Subcutaneous abdominal adipose tissue (tissue), 5 donors: ENCODE measurements around the gene AKAP13.

Experiments used
- H3K27ac ChIP-seq: one replicate; pipeline ENCODE4 v1.7.0; 2013; ENCODE audit warnings: low read depth, mild to moderate bottlenecking, inconsistent platforms, low read length, moderate library complexity
- H3K27me3 ChIP-seq, 5 donors: one replicate each; pipeline ENCODE4 v1.7.0; 2013; ENCODE audit warnings: low read length in 5 of 5, inconsistent platforms in 1 of 5; ENCODE audit not compliant: control insufficient read depth in 5 of 5, insufficient read depth in 4 of 5
- H3K36me3 ChIP-seq, 5 donors: one replicate each; pipeline ENCODE4 v1.7.0; 2013; ENCODE audit warnings: low read length in 5 of 5; ENCODE audit not compliant: control insufficient read depth in 5 of 5, insufficient read depth in 5 of 5
- H3K4me1 ChIP-seq, 5 donors: one replicate each; pipeline ENCODE4 v1.7.0; 2013; ENCODE audit warnings: low read length in 5 of 5, mild to moderate bottlenecking in 3 of 5, moderate library complexity in 1 of 5; ENCODE audit not compliant: control insufficient read depth in 5 of 5, insufficient read depth in 5 of 5
- H3K4me3 ChIP-seq, 5 donors: one replicate each; pipeline ENCODE4 v1.7.0; 2013; ENCODE audit warnings: low read length in 5 of 5, low read depth in 1 of 5
- H3K9ac ChIP-seq, 5 donors: one replicate each; pipeline ENCODE4 v1.7.0; 2013; ENCODE audit warnings: low read length in 5 of 5, mild to moderate bottlenecking in 4 of 5, moderate library complexity in 3 of 5
- H3K9me3 ChIP-seq, 5 donors: one replicate each; pipeline ENCODE4 v1.7.0; 2013; ENCODE audit warnings: low read length in 5 of 5; ENCODE audit not compliant: control insufficient read depth in 5 of 5
- donor health status: healthy.
- donor health status: healthy.
- donor health status: healthy.
- donor health status: healthy.
- donor health status: healthy.

AKAP13 gene

DNA sequence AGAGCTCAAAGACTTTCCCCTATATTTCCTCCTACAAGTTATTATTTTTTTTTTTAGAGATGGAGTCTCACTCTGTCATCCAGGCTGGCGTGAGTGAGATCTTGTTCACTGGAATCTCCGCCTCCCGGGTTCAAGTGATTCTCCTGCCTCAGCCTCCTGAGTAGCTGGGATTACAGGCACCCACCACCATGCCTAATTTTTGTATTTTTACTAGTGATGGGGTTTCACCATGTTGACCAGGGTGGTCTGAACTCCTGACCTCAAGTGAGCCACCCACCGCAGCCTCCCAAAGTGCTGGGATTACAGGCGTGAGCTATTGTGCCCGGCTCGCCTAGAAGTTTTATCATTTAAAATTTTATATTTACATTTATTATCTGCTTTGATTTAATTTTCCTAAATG, 5.9 kb downstream of the AKAP13 start:
- H3K27ac ChIP-seq: no peak overlapping the region
- H3K27me3 ChIP-seq: no peaks in the 10 kb centered on the region
- no peak overlapping the region for H3K4me3 ChIP-seq
- no peak overlapping the region for H3K9ac ChIP-seq
- peaks cover 0 to 26% (median 15%) of the 10 kb centered on the region in 5 donors for H3K4me1 ChIP-seq
- H3K36me3 ChIP-seq: no peaks in the 10 kb centered on the region
- no peaks in the 10 kb centered on the region for H3K9me3 ChIP-seq

GRCh38 chr15:85388566-85389305, 8.3 kb downstream of the AKAP13 start:
- peaks cover 0 to 9% (median 3%) of the 10 kb centered on the region in 5 donors for H3K4me1 ChIP-seq
- H3K27ac ChIP-seq: no peak overlapping the region
- no peaks in the 10 kb centered on the region for H3K36me3 ChIP-seq
- H3K9me3 ChIP-seq: no peaks in the 10 kb centered on the region
- H3K4me3 ChIP-seq: no peak overlapping the region
- H3K27me3 ChIP-seq: no peaks in the 10 kb centered on the region
- H3K9ac ChIP-seq: no peak overlapping the region

DNA sequence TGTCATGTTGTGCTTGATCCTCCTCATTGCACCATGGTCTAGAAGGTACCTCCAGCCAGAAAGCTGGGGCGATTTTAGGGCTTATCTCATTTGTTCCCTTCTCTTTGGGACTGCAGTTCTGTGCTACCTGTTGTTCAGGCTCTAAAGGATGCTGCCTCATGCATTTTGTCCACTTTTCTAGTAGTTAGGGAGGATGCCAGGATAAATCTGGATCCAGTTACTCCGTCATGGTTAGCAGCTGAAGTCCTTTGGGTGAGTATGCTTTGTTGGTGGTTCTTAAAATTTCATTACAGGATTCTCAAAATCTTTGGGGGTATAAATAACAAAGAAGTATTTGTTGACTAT, 8.9 kb downstream of the AKAP13 start:
- no peak overlapping the region for H3K27ac ChIP-seq
- no peaks in the 10 kb centered on the region for H3K9me3 ChIP-seq
- H3K9ac ChIP-seq: no peak overlapping the region
- H3K4me3 ChIP-seq: no peak overlapping the region
- H3K36me3 ChIP-seq: no peaks in the 10 kb centered on the region
- no peaks in the 10 kb centered on the region for H3K27me3 ChIP-seq
- H3K4me1 ChIP-seq: peaks cover 0 to 10% (median 3%) of the 10 kb centered on the region in 5 donors

- Histone ChIP-seq H3K9me3 (no peaks in the 10 kb centered on the region), H3K4me1 (peaks cover 0 to 11% (median 5%) of the 10 kb centered on the region in 5 donors), H3K9ac (no peak overlapping the region), H3K27ac (no peak overlapping the region), H3K36me3 (no peaks in the 10 kb centered on the region), H3K27me3 (no peaks in the 10 kb centered on the region), H3K4me3 (no peak overlapping the region)
These were observed 9.4 kb downstream of the AKAP13 start for GRCh38 chr15:85389772-85390171.

GRCh38 chr15:85393210-85393609, 12.8 kb downstream of the AKAP13 start:
- Histone ChIP-seq H3K9me3 (no peaks in the 10 kb centered on the region), H3K36me3 (no peaks in the 10 kb centered on the region), H3K9ac (no peak overlapping the region), H3K4me1 (peaks cover 0 to 13% (median 6%) of the 10 kb centered on the region in 5 donors), H3K4me3 (no peak overlapping the region), H3K27ac (no peak overlapping the region), H3K27me3 (no peaks in the 10 kb centered on the region)

DNA sequence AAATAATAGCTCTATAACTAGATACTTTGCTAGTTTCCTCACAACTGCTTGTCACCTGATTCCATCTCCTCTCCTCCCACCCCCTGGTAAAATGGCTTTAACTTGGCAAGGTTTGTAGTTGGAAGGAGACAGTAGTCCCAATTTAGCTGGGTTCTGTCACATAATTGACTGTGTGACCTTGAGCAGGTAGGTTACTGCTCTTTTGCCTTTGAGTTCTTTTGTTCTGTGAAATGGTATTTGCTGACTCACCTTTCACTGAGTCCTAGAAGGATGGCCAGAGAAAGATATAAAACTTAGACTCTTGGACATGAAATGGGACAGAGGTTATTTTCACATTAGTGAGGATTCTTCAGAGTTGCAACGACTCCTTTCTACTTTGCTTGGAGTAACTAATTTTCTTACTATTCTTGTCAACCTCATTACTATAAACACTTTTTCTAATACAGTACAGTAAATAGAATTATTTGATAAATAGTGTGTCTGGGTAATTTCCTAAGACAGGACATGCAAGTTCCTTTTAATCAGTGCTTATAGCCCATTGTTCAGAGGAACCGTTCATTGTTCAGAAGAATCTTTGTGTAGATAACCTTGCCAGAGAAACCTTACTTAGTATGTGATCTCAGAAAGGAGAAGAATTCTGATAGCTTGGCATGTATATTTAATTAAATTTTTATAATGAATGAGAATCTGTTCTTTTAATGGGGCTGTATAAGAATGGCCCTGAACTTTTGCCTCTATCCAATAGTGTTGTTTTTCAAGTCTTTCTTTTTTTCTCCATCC, 14.3 kb downstream of the AKAP13 start:
- no peak overlapping the region for H3K4me3 ChIP-seq
- H3K27ac ChIP-seq: no peak overlapping the region
- H3K27me3 ChIP-seq: no peaks in the 10 kb centered on the region
- H3K4me1 ChIP-seq: peaks cover 0 to 10% (median 6%) of the 10 kb centered on the region in 5 donors
- H3K9ac ChIP-seq: no peak overlapping the region
- H3K36me3 ChIP-seq: no peaks in the 10 kb centered on the region
- no peaks in the 10 kb centered on the region for H3K9me3 ChIP-seq

DNA sequence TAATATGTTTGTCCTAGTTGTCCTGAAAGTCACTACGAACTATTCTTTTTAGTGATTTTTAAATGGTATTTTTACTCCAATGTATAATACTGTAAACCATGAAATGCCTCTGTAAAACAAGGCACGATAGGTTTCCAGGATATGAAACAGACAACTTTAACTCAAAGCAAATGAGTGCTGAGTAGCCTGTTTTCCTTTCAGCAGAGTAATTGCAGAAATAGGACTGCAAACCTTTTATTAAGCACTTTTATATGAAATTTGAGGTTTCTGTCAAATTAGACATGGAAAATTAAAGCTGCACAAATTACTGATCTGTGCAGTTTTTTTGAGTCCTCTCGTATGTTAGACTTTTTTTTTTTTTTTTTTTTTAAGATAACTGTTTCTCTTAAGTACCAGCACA, 16.2 kb downstream of the AKAP13 start:
- Histone ChIP-seq H3K27me3 (no peaks in the 10 kb centered on the region), H3K27ac (no peak overlapping the region), H3K36me3 (no peaks in the 10 kb centered on the region), H3K9me3 (no peaks in the 10 kb centered on the region), H3K4me1 (peaks cover 0 to 14% (median 10%) of the 10 kb centered on the region in 5 donors), H3K9ac (no peak overlapping the region), H3K4me3 (no peak overlapping the region)

DNA sequence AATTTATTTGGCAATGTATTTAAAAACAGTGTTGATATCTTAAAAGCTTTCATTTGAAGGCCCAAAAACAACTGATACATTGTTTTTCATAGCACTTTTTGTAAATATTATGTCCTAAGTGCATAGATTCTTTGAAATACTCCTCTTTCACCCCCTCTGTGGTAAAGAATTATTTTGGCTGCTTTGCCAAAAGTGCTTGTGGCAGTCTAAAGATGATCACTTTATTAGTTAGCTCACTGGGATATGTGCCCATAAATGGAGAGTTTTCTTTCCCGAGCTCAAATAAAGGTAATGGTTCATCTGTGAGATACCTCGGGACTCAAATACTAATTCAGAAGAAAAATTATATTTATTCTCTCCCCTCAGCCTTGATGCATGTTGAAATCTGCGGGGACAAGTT, 16.7 kb downstream of the AKAP13 start:
- Histone ChIP-seq H3K9me3 (no peaks in the 10 kb centered on the region), H3K27ac (no peak overlapping the region), H3K36me3 (no peaks in the 10 kb centered on the region), H3K4me1 (peaks cover 0 to 19% (median 14%) of the 10 kb centered on the region in 5 donors), H3K4me3 (no peak overlapping the region), H3K9ac (no peak overlapping the region), H3K27me3 (no peaks in the 10 kb centered on the region)

DNA sequence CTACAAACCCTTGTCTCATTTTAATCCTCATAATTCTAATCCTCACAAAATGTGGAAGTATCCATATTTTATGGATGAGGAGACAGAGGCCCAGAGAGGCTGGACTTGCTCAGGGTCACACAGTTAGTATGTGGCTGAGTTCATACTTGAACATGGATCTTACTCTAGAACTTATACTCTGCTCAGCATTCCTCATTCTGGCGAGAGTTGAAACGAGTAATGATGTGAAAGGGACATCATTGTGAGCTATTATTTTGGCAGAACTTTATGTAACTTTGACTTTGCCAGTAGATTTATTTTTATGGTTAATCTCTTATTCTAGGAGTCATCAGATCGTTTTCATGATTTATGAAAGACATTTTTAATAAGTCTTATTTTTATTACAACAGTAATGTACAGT, 17.5 kb downstream of the AKAP13 start:
- Histone ChIP-seq H3K4me1 (peaks cover 0 to 25% (median 22%) of the 10 kb centered on the region in 5 donors), H3K9ac (no peak overlapping the region), H3K27me3 (no peaks in the 10 kb centered on the region), H3K9me3 (no peaks in the 10 kb centered on the region), H3K4me3 (no peak overlapping the region), H3K27ac (no peak overlapping the region), H3K36me3 (no peaks in the 10 kb centered on the region)

DNA sequence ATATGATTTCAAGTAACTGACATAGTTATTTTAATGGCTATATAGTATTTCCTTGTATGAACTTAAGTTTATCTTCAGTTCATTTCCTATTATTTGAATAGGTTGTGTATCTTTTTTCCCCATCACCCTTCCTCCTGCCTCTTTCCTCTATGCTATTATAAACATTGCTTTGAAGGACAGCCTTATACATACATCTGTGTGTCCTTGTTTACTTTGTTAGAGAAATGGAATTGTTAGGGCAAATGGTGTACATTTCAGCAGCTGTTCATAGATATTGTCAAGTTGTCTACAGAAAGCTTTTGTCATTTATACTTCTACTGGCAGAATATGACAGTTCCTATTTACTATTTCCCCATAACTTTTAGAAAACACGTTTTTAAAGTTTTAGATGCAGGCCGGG, 18.4 kb downstream of the AKAP13 start:
- no peak overlapping the region for H3K9ac ChIP-seq
- no peak overlapping the region for H3K4me3 ChIP-seq
- peaks cover 0 to 33% (median 24%) of the 10 kb centered on the region in 5 donors for H3K4me1 ChIP-seq
- no peaks in the 10 kb centered on the region for H3K36me3 ChIP-seq
- H3K27me3 ChIP-seq: no peaks in the 10 kb centered on the region
- no peak overlapping the region for H3K27ac ChIP-seq
- no peaks in the 10 kb centered on the region for H3K9me3 ChIP-seq
